Hematopoietic multipotent progenitor cell treated with erythropoietin and hydrocortisone succinate and interleukin-3 and kit ligand, for 17 days (in vitro differentiated cells): ENCODE results near the gene MED13L.
"Not testable (repeated sequence)": the region's sequence is repeated elsewhere in the genome, so short reads cannot be mapped to it uniquely, and the experiment has no call there.

Source experiments
- DNase-seq: peaks from one replicate; pipeline ENCODE4 v3.0.0-alpha.2; 2015; ENCODE audit warnings: low spot score

Gene MED13L

GRCh38 chr12:116055895-116056607, 221.4 kb downstream of the MED13L start:
- no peak for DNase-seq

DNA sequence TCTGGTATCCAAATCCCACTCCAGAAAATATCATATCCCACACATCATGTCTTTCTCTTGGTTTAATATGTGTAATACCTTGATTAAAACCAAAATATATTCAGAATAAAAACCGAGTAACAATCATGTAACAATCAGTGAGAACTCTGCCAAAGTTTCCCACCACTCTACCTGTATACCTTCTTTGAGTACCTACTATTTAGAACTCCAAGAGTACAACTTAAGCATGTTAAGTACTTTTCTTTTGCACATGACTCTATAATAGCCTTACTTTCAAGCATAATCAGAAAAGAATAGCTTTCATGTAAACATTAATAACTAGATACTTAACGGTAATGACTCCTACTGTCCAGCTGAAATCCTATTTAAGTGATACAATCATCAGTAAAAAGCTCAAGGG, 223.2 kb downstream of the MED13L start:
- DNase-seq, result no peak

DNA sequence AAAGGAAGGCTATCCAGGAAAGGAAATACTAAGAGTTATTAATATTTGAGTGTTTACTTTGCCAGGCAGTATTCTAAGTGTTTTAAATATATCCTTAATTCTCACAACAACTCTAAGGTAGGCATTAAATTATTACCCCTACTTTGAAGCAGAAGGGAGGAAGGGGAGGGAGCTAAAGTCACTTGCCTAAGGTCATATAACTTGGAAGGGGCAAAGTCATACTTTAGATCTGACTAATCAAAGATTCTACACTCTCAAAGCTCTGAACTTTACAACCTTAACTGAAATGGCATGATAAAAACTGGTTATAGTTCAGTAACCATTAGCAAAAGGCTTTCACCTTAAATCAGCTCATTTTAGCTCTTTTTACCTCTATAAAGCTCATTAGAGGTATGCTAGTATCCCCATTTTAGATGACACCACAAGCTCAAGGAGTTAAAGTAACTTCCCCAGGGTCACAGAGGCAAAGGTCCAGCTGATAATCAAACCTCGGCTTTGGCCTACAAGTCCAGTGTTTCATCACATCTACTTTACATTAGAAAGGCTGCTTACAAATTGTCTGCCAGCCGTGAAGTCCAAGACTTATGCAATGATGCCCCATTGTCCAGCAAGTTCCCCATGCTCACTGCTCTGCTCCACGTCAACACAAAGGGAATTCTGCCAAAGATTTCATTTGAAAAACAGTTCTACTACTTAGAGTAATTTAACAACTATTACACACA, 223.9 kb downstream of the MED13L start:
- DNase-seq, result no peak

- DNase-seq, result no peak
These were observed 227.2 kb downstream of the MED13L start for GRCh38 chr12:116050275-116050674.

- DNase-seq, result no peak
These were observed 228.6 kb downstream of the MED13L start for GRCh38 chr12:116048879-116049278.

DNA sequence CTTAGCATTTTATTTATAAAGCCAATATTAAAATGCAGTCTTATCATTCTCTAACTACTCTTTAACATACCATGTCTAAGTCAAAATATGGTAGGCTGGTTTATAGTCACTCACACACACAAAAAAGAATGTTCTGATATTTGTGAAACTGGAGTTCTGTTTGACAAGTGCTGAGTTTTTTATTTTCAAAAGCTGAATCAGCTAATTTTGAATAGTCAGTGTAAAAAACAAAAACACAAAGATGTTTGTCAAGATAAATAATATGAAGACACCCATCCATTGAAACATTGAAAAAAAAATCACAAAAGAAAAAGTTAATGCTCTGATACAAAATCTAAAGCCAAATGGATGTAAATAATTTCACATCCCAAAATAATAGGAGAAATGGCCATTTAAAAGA, 231.5 kb downstream of the MED13L start:
- no peak for DNase-seq

DNA sequence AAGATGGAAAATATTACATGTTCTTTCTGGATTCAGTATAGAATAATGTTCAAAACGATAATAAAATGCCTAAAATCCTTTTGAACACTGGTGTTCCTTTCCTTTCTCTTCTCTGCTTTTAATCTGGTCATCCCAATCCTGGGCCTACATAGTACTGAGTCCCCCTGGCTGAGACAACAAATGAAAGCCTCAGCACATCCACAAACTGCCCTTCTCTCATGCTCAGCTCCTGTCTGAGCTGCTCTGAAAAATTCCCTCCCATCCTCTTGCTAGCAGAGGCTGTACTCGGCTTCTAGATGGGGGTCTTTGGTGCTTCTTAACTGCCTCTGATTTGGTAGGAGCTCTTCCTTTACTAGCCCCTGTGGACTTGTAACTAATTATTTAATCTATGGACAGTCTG, 232.3 kb downstream of the MED13L start:
- DNase-seq, result no peak

- no peak for DNase-seq
These were observed 233.6 kb downstream of the MED13L start for GRCh38 chr12:116043659-116044535.

GRCh38 chr12:116040402-116040801, 237.1 kb downstream of the MED13L start:
- no peak for DNase-seq

- DNase-seq, result no peak
These were observed 238.4 kb downstream of the MED13L start for GRCh38 chr12:116039081-116039480.

DNA sequence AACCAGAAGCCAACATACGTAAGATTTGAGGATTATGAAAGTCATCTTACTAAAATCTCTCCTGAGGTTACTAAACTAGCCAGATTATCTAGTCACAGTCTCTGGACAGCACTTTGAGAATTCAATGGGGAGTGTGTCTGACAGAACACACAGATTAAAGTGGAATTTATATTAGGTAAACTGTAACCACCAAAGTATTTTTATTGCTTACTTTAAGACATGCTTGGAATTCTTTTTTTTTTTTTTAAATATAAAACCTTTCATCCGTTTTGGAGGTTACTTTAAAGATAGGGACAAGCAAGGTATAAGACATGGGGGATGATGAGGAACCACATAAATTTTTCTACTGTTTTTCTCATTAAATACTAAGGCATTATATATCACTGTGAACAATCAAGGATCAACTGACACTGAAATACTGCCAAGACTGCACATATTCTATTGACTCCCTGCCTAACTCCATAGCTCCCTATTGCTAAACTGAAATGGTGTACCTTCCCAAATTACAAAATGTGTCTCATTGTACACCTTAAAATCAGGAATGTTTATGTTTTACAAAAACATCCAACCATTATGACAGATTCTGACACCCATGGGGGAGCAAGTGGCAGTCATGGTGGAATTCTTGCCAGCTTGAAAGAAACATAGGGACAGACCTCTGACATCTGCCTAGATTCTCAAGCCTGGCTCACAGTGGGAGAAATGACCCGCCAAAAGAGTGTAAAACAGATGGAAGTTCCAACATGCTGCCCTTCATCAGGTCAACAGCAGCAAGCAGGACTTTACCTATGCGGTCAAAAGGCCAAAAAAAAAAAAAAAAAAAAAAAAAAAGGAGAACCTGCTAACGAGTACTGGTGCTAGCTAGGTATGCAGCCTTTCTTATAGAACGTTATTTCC, 239.3 kb downstream of the MED13L start:
- DNase-seq, result no peak

DNA sequence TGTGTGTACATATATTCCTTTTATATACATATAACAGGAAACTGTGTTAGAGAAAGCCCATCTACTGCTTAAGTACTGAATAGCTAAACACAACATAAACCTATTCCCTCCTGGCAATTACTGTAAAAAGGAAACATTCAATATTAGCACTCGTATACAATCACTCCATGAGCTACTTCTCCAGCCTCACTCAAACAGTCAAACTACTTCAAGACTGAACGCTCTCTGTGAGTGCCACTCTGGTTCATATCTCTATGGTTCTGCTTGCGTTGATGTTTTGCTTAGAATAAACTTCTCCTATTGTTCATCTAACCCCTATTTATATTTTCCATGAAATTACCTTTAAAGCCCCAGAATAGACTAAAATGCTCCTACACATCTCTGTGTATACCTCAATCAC, 243.7 kb downstream of the MED13L start:
- no peak for DNase-seq

DNA sequence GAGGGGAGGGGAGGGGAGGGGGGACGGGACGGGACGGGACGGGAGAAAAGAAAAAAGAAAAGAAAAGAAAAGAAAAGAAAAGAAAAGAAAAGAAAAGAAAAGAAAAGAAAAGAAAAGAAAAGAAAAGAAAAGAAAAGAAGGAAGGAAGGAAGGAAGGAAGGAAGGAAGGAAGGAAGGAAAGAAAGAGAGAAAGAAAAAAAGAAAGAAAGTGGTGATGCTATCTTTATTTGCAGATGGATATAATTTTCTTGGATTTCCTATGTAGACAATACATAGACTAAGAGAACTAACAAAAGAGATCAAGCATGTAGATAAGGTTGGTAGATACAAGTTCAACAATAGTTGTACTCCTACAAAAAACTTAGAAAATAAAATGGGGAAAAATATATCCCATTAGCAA, 245.9 kb downstream of the MED13L start:
- not testable (repeated sequence) for DNase-seq

GRCh38 chr12:116028619-116029018, 248.9 kb downstream of the MED13L start:
- no peak for DNase-seq

- no peak for DNase-seq
These were observed 250.0 kb downstream of the MED13L start for GRCh38 chr12:116027551-116027821.

- DNase-seq, result no peak
These were observed 250.5 kb downstream of the MED13L start for GRCh38 chr12:116026768-116027550.

DNA sequence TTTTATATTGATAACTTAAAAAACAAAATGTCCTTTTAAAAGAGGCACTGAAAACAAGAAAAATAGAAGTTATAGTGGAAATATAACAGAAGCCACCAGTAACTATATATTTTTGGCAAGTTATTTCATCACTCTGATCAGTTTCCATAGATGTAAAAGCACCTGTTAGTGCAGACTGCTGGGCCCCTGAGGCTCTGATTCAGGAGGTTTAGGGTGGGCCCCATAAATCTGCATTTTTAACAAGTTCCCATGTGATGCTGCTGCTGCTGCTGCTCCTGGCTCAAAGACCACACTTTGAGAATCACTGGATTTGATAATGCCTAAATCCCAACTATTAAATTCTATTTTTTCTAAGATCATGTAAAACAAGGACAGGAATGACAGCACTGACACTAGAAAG, 251.1 kb downstream of the MED13L start:
- DNase-seq, result no peak

DNA sequence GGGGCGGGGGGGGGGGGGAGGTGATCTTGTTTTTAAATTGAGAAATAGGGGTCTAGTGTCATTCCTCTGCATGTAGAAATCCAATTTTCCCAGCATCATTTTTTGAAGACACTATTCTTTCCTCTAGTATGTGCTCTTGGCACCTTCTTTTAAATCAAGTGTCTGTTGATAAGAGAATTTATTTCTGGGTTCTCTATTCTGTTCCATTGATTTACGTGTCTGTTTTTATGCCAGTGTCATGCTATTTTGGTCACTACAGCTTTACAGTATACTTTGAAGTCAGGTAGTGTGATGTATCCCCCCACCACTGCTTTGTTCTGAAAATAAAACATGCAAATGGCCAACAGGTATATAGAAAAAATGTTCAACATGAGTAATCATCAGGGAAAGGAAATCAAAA, 252.7 kb downstream of the MED13L start:
- no peak for DNase-seq

DNA sequence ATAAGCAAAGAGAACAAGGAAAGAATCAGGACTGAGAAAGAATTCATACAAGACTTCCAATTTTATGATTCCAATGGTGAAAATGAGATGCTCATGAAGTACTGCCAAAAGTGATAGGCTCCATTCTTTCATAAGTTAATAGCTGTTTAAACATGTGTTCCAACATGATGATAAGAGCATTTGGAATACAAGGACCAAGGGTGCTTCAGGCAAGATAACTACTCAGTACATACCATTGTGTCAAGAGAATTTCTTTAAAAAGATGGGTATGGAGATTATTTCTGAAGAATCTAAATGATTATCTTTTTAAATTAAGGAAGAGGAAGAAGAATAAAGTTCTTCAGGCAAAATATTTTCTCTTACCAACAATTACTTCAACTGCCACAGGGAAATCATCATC, 258.1 kb downstream of the MED13L start:
- DNase-seq, result no peak

GRCh38 chr12:116018282-116018681, 259.2 kb downstream of the MED13L start:
- no peak for DNase-seq

- peak; percentile 21 for DNase-seq
These were observed 262.0 kb downstream of the MED13L start for GRCh38 chr12:116015525-116015924.
